ENCODE results near the gene SKAP1. TPM values are rescaled to one million over a fixed set of nuclear protein-coding genes. Genes with fewer than 3 reads are reported as not detected.

Gene SKAP1
- total RNA-seq, 1 donor from 2014 or later = 20.9 TPM

DNA sequence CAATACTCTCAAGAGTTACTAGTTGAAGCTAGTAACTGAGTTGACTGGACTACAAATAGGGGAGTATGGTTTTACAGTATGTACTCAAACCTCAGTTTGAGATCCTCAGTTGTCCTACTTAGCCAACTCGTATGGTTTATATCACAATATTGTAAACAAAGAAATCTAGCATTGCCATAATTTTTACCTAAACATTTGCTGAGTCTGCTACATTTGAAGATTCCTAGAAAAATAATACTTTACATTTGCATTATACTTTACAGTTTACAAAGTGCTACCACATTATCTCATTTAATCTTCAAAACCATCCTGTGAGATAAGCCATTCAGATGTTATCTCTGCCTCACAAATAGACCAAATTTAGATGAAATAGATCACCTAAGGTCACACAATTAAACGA, 345.1 kb downstream of the SKAP1 start:
- ATAC-seq = no peak
- no peak for DNase-seq (ENCODE audit: low spot score)

Other genes starting within 250 kb of the SKAP1 start
- not detected for gene HOXB1, start 100.8 kb upstream of the SKAP1 start, total RNA-seq
- 2.3 TPM for gene HOXB2, start 114.9 kb upstream of the SKAP1 start, total RNA-seq
- gene HOXB4, start 148.1 kb upstream of the SKAP1 start, total RNA-seq = 1.1 TPM
- 1.9 TPM for gene HOXB3, start 160.0 kb upstream of the SKAP1 start, total RNA-seq
- 0.55 TPM for gene HOXB5, start 163.6 kb upstream of the SKAP1 start, total RNA-seq
- 0.83 TPM for gene HOXB6, start 174.8 kb upstream of the SKAP1 start, total RNA-seq
- 0.50 TPM for gene HOXB7, start 180.8 kb upstream of the SKAP1 start, total RNA-seq
- gene HOXB8, start 185.1 kb upstream of the SKAP1 start, total RNA-seq = 0.15 TPM
- gene HOXB9, start 196.1 kb upstream of the SKAP1 start, total RNA-seq = 0.13 TPM